GM23338 (cell line): Measurements from ENCODE around the gene USP49. TPM values are rescaled to one million over a fixed set of nuclear protein-coding genes. Genes with fewer than 3 reads are reported as not detected.

Experiments
- ATAC-seq: fragments of 200-7000 bp; cut with Tn5 transposase; 3 replicates; pipeline ENCODE4 v1.9.1; 2020
- DNase-seq: peaks from one replicate; pipeline ENCODE4 v3.0.0-alpha.2; 2015; ENCODE audit warnings: low spot score
- H2AFZ ChIP-seq: fragments of 200-600 bp; sonication (generic); 2 replicates; pipeline ENCODE4 v1.8.0; 2016; ENCODE audit warnings: antibody characterized with exemption, mild to moderate bottlenecking, moderate library complexity
- H3F3A ChIP-seq: fragments of 200-600 bp; sonication (generic); replicated peaks from 2 replicates; pipeline ENCODE4 v1.8.0; 2017; ENCODE audit warnings: antibody characterized with exemption, mixed run types, low read depth
- H3K27ac ChIP-seq: fragments of 200-600 bp; sonication (generic); 2 replicates; pipeline ENCODE4 v1.6.1; 2016; ENCODE audit warnings: low read depth
- H3K27me3 ChIP-seq: fragments of 200-600 bp; sonication (generic); 2 replicates; pipeline ENCODE4 v1.8.0; 2016; ENCODE audit warnings: mild to moderate bottlenecking, mixed run types, moderate library complexity; ENCODE audit not compliant: insufficient read depth
- H3K36me3 ChIP-seq: fragments of 200-600 bp; sonication (generic); 2 replicates; pipeline ENCODE4 v1.8.0; 2016; ENCODE audit warnings: mild to moderate bottlenecking; ENCODE audit not compliant: insufficient read depth
- H3K4me1 ChIP-seq: fragments of 200-600 bp; sonication (generic); 2 replicates; pipeline ENCODE4 v1.8.0; 2016; ENCODE audit warnings: mild to moderate bottlenecking, moderate library complexity; ENCODE audit not compliant: insufficient read depth
- H3K4me2 ChIP-seq: fragments of 200-600 bp; sonication (generic); 2 replicates; pipeline ENCODE4 v1.7.1; 2017; ENCODE audit warnings: mixed run types
- H3K4me3 ChIP-seq: fragments of 200-600 bp; sonication (generic); 2 replicates; pipeline ENCODE4 v1.6.1; 2016; ENCODE audit warnings: mixed run types
- H3K79me2 ChIP-seq: fragments of 200-600 bp; sonication (generic); replicated peaks from 2 replicates; pipeline ENCODE4 v1.8.0; 2017; ENCODE audit warnings: mild to moderate bottlenecking; ENCODE audit not compliant: insufficient read depth
- H3K9me2 ChIP-seq: fragments of 200-600 bp; sonication (generic); 2 replicates; pipeline ENCODE4 v1.8.0; 2017; ENCODE audit not compliant: insufficient read depth
- H4K20me1 ChIP-seq: fragments of 200-600 bp; sonication (generic); replicated peaks from 2 replicates; pipeline ENCODE4 v1.8.0; 2017; ENCODE audit warnings: mild to moderate bottlenecking; ENCODE audit not compliant: insufficient read depth
- H3K27ac Mint-ChIP-seq: 2 replicates; pipeline ENCODE4 v1.8.0; 2020; ENCODE audit warnings: inconsistent platforms, mild to moderate bottlenecking, moderate library complexity, mixed read lengths
- H3K27me3 Mint-ChIP-seq: 3 replicates; pipeline ENCODE4 v1.8.0; 2022; ENCODE audit warnings: low read depth, mild to moderate bottlenecking, moderate library complexity, mixed read lengths, inconsistent platforms; ENCODE audit not compliant: insufficient read depth, poor library complexity
- H3K36me3 Mint-ChIP-seq: 3 replicates; pipeline ENCODE4 v1.8.0; 2021; ENCODE audit warnings: low read depth, mild to moderate bottlenecking, inconsistent platforms, moderate library complexity, mixed read lengths
- H3K4me1 Mint-ChIP-seq: 3 replicates; pipeline ENCODE4 v1.8.0; 2020; ENCODE audit warnings: mild to moderate bottlenecking, inconsistent platforms, mixed read lengths
- H3K4me3 Mint-ChIP-seq: 3 replicates; pipeline ENCODE4 v1.8.0; 2021; ENCODE audit warnings: moderate library complexity, mild to moderate bottlenecking, inconsistent platforms, mixed read lengths
- H3K9me3 Mint-ChIP-seq: 3 replicates; pipeline ENCODE4 v1.8.0; 2020; ENCODE audit warnings: moderate library complexity, mild to moderate bottlenecking, inconsistent platforms, mixed read lengths
- CREB1 ChIP-seq: fragments of 250-450 bp; sonication (Bioruptor Pico); IDR thresholded peaks from 2 replicates; pipeline ENCODE4 v1.5.0; 2020; ENCODE audit warnings: low read depth, mild to moderate bottlenecking, moderate library complexity
- EZH2phosphoT487 ChIP-seq: fragments of 200-600 bp; sonication (generic); IDR thresholded peaks from one replicate; pipeline ENCODE4 v1.8.1; 2018; ENCODE audit warnings: antibody characterized with exemption; ENCODE audit not compliant: unreplicated experiment
- JUNB ChIP-seq: IDR thresholded peaks from one replicate; pipeline ENCODE4 v1.6.1; 2016; ENCODE audit warnings: antibody characterized with exemption; ENCODE audit not compliant: unreplicated experiment
- NANOG ChIP-seq: IDR thresholded peaks from 2 replicates; pipeline ENCODE4 v1.6.1; 2016; ENCODE audit warnings: antibody characterized with exemption, borderline replicate concordance
- POLR2AphosphoS5 ChIP-seq: IDR thresholded peaks from 2 replicates; pipeline ENCODE4 v1.6.1; 2016; ENCODE audit warnings: antibody characterized with exemption, low read depth
- STAT1 ChIP-seq: IDR thresholded peaks from one replicate; pipeline ENCODE4 v1.6.1; 2016; ENCODE audit warnings: antibody characterized with exemption; ENCODE audit not compliant: unreplicated experiment
- ZNF114 ChIP-seq: fragments of 250-450 bp; sonication (Bioruptor Pico); IDR thresholded peaks from 2 replicates; pipeline ENCODE4 v1.5.0; 2020; ENCODE audit warnings: mild to moderate bottlenecking, moderate library complexity
- ZNF331 ChIP-seq: fragments of 250-450 bp; sonication (Bioruptor Pico); IDR thresholded peaks from 2 replicates; pipeline ENCODE4 v1.5.0; 2020; ENCODE audit warnings: low read depth, mild to moderate bottlenecking, moderate library complexity
- polyA plus RNA-seq: library from polyadenylated mRNA; unstranded; fragments of >200 nt; fragmentation: Nextera tagmentation; extraction: Ambion mirVana; gene quantifications from 2 replicates; pipeline ENCODE4 v1.2.1, GENCODE V29; 2016
- total RNA-seq: library from RNA; depleted of rRNA; stranded (reverse); fragments of >200 nt; shearing (Covaris generic); gene quantifications from 2 replicates; pipeline ENCODE4 v1.2.3, GENCODE V29; 2014
- TF ChIP-seq, protein P1 (sequence below): fragments of 250-450 bp; sonication (Bioruptor Pico); IDR thresholded peaks from 2 replicates; pipeline ENCODE4 v1.5.0; 2020; ENCODE audit warnings: mild to moderate bottlenecking, moderate library complexity
- TF ChIP-seq, protein P2 (sequence below), 2 experiments: fragments of 200-600 bp in 1 of 2; sonication (generic) in 1 of 2; conservative IDR thresholded peaks; 2 replicates each; pipeline versions ENCODE4 v1.5.1 to v1.6.1; 2016 to 2017; ENCODE audit warnings: antibody characterized with exemption in 2 of 2, low read depth in 2 of 2, mild to moderate bottlenecking in 2 of 2, moderate library complexity in 1 of 2
- TF ChIP-seq, protein P3 (sequence below): IDR thresholded peaks from 2 replicates; pipeline ENCODE4 v1.6.1; 2016; ENCODE audit warnings: antibody characterized with exemption

The USP49 gene
- total and polyA plus RNA-seq, 2 experiments from 2014 or later = 5.9 to 21.5 TPM

DNA sequence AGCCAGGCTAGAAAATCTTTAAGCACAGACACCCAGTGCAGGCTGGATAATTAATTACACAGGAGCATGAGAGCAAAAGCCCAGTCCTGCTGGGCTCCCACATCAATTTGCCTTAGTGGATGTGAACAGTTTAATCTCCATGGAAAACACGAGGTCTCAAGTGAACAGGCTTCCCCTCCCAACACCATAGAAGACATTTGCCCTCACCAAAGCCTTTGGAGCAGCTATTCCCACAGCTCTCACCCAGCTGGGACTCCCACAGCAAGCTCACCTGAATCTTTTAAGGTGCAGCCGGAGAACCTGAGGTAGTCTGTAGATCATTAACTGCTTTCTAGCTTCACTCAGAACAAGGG lies 95.6 kb downstream of the USP49 start:
- no peak for ATAC-seq
- no peak for DNase-seq

More for the DNA sequence above, 95.6 kb downstream of the USP49 start:
- Mint-ChIP-seq H3K4me1 (no peaks in the 10 kb centered on the region), H3K27ac (no peak overlapping the region), H3K27me3 (peaks cover 3% of the 10 kb centered on the region), H3K9me3 (no peaks in the 10 kb centered on the region; the same call in 2 of the 3 replicates), H3K36me3 (peaks cover 10% of the 10 kb centered on the region), H3K4me3 (no peak overlapping the region)
- Histone ChIP-seq H3K9me2 (no peaks in the 10 kb centered on the region), H3K4me1 (no peaks in the 10 kb centered on the region), H3K27ac (no peak overlapping the region), H3K36me3 (no peaks in the 10 kb centered on the region), H3K27me3 (no peaks in the 10 kb centered on the region), H3K4me3 (no peak overlapping the region), H3F3A (no peaks in the 10 kb centered on the region), H2AFZ (no peak overlapping the region), H4K20me1 (no peaks in the 10 kb centered on the region; the same call in 1 of the 2 replicates), H3K79me2 (no peaks in the 10 kb centered on the region), H3K4me2 (no peak overlapping the region)
- TF ChIP-seq JUNB (no peak), EZH2phosphoT487 (no peak), POLR2AphosphoS5 (no peak), NANOG (no peak), STAT1 (no peak), ZNF331 (CRISPR knock-in tag) (no peak), ZNF114 (CRISPR knock-in tag) (no peak), CREB1 (CRISPR knock-in tag) (no peak)
- TF ChIP-seq, protein P1, sequence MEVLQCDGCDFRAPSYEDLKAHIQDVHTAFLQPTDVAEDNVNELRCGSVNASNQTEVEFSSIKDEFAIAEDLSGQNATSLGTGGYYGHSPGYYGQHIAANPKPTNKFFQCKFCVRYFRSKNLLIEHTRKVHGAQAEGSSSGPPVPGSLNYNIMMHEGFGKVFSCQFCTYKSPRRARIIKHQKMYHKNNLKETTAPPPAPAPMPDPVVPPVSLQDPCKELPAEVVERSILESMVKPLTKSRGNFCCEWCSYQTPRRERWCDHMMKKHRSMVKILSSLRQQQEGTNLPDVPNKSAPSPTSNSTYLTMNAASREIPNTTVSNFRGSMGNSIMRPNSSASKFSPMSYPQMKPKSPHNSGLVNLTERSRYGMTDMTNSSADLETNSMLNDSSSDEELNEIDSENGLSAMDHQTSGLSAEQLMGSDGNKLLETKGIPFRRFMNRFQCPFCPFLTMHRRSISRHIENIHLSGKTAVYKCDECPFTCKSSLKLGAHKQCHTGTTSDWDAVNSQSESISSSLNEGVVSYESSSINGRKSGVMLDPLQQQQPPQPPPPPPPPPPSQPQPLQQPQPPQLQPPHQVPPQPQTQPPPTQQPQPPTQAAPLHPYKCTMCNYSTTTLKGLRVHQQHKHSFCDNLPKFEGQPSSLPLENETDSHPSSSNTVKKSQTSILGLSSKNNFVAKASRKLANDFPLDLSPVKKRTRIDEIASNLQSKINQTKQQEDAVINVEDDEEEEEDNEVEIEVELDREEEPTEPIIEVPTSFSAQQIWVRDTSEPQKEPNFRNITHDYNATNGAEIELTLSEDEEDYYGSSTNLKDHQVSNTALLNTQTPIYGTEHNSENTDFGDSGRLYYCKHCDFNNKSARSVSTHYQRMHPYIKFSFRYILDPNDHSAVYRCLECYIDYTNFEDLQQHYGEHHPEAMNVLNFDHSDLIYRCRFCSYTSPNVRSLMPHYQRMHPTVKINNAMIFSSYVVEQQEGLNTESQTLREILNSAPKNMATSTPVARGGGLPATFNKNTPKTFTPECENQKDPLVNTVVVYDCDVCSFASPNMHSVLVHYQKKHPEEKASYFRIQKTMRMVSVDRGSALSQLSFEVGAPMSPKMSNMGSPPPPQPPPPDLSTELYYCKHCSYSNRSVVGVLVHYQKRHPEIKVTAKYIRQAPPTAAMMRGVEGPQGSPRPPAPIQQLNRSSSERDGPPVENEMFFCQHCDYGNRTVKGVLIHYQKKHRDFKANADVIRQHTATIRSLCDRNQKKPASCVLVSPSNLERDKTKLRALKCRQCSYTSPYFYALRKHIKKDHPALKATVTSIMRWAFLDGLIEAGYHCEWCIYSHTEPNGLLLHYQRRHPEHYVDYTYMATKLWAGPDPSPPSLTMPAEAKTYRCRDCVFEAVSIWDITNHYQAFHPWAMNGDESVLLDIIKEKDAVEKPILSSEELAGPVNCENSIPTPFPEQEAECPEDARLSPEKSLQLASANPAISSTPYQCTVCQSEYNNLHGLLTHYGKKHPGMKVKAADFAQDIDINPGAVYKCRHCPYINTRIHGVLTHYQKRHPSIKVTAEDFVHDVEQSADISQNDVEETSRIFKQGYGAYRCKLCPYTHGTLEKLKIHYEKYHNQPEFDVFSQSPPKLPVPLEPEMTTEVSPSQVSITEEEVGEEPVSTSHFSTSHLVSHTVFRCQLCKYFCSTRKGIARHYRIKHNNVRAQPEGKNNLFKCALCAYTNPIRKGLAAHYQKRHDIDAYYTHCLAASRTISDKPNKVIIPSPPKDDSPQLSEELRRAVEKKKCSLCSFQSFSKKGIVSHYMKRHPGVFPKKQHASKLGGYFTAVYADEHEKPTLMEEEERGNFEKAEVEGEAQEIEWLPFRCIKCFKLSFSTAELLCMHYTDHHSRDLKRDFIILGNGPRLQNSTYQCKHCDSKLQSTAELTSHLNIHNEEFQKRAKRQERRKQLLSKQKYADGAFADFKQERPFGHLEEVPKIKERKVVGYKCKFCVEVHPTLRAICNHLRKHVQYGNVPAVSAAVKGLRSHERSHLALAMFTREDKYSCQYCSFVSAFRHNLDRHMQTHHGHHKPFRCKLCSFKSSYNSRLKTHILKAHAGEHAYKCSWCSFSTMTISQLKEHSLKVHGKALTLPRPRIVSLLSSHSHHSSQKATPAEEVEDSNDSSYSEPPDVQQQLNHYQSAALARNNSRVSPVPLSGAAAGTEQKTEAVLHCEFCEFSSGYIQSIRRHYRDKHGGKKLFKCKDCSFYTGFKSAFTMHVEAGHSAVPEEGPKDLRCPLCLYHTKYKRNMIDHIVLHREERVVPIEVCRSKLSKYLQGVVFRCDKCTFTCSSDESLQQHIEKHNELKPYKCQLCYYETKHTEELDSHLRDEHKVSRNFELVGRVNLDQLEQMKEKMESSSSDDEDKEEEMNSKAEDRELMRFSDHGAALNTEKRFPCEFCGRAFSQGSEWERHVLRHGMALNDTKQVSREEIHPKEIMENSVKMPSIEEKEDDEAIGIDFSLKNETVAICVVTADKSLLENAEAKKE = no peak
- TF ChIP-seq, protein P2, sequence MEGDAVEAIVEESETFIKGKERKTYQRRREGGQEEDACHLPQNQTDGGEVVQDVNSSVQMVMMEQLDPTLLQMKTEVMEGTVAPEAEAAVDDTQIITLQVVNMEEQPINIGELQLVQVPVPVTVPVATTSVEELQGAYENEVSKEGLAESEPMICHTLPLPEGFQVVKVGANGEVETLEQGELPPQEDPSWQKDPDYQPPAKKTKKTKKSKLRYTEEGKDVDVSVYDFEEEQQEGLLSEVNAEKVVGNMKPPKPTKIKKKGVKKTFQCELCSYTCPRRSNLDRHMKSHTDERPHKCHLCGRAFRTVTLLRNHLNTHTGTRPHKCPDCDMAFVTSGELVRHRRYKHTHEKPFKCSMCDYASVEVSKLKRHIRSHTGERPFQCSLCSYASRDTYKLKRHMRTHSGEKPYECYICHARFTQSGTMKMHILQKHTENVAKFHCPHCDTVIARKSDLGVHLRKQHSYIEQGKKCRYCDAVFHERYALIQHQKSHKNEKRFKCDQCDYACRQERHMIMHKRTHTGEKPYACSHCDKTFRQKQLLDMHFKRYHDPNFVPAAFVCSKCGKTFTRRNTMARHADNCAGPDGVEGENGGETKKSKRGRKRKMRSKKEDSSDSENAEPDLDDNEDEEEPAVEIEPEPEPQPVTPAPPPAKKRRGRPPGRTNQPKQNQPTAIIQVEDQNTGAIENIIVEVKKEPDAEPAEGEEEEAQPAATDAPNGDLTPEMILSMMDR (conservative IDR thresholded peaks at IDR 0.05; ENCODE audit: low read depth in 2 of 2) = no peak
- TF ChIP-seq, protein P3, sequence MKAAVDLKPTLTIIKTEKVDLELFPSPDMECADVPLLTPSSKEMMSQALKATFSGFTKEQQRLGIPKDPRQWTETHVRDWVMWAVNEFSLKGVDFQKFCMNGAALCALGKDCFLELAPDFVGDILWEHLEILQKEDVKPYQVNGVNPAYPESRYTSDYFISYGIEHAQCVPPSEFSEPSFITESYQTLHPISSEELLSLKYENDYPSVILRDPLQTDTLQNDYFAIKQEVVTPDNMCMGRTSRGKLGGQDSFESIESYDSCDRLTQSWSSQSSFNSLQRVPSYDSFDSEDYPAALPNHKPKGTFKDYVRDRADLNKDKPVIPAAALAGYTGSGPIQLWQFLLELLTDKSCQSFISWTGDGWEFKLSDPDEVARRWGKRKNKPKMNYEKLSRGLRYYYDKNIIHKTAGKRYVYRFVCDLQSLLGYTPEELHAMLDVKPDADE = no peak
